Hepatocyte (in vitro differentiated cells): ENCODE data around the gene MDC1. TPM values are rescaled to one million over a fixed set of nuclear protein-coding genes. Genes with fewer than 3 reads are reported as not detected.
"Not testable (repeated sequence)": the region's sequence is repeated elsewhere in the genome, so short reads cannot be mapped to it uniquely, and the experiment has no call there.

Experiments
- DNase-seq: peaks from one replicate; pipeline ENCODE4 v3.0.0-alpha.2; 2016; ENCODE audit warnings: low spot score
- H2AFZ ChIP-seq: fragments of 200-600 bp; sonication (generic); 2 replicates; pipeline ENCODE4 v1.6.0; 2016; ENCODE audit warnings: antibody characterized with exemption, mild to moderate bottlenecking
- H3K27ac ChIP-seq: fragments of 200-600 bp; sonication (generic); 2 replicates; pipeline ENCODE4 v1.5.1; 2016; ENCODE audit warnings: mild to moderate bottlenecking
- H3K27me3 ChIP-seq: fragments of 200-600 bp; sonication (generic); 2 replicates; pipeline ENCODE4 v1.6.1; 2016
- H3K36me3 ChIP-seq: fragments of 200-600 bp; sonication (generic); replicated peaks from 2 replicates; pipeline ENCODE4 v1.5.1; 2016; ENCODE audit warnings: low read depth; ENCODE audit not compliant: insufficient read depth
- H3K4me1 ChIP-seq: fragments of 200-600 bp; sonication (generic); 2 replicates; pipeline ENCODE4 v1.5.1; 2016; ENCODE audit warnings: mild to moderate bottlenecking, moderate library complexity; ENCODE audit not compliant: insufficient read depth
- H3K4me2 ChIP-seq: fragments of 200-600 bp; sonication (generic); 2 replicates; pipeline ENCODE4 v1.6.0; 2016
- H3K4me3 ChIP-seq: fragments of 200-600 bp; sonication (generic); 2 replicates; pipeline ENCODE4 v1.5.1; 2016; ENCODE audit warnings: mild to moderate bottlenecking
- H3K79me2 ChIP-seq: fragments of 200-600 bp; sonication (generic); 2 replicates; pipeline ENCODE4 v1.6.0; 2017; ENCODE audit warnings: mild to moderate bottlenecking
- H3K9me2 ChIP-seq: fragments of 200-600 bp; sonication (generic); replicated peaks from 2 replicates; pipeline ENCODE4 v1.6.0; 2017; ENCODE audit warnings: mild to moderate bottlenecking; ENCODE audit not compliant: insufficient read depth
- H3K9me3 ChIP-seq: fragments of 200-600 bp; sonication (generic); 2 replicates; pipeline ENCODE4 v1.5.1; 2016; ENCODE audit warnings: low read depth, mild to moderate bottlenecking
- H4K20me1 ChIP-seq: fragments of 200-600 bp; sonication (generic); 2 replicates; pipeline ENCODE4 v1.6.0; 2016; ENCODE audit warnings: mild to moderate bottlenecking; ENCODE audit not compliant: insufficient read depth, poor library complexity, severe bottlenecking
- EZH2 ChIP-seq: fragments of 200-600 bp; sonication (generic); IDR thresholded peaks from 2 replicates; pipeline ENCODE4 v1.6.1; 2016; ENCODE audit warnings: antibody characterized with exemption, mild to moderate bottlenecking, borderline replicate concordance
- EZH2phosphoT487 ChIP-seq: fragments of 200-600 bp; sonication (generic); IDR thresholded peaks from one replicate; pipeline ENCODE4 v1.6.1; 2018; ENCODE audit warnings: antibody characterized with exemption, mild to moderate bottlenecking, low read depth, moderate library complexity; ENCODE audit not compliant: unreplicated experiment, severe bottlenecking
- WGBS: methylation state at CpG from one replicate; pipeline ENCODE4 v1.1.6; 2016; ENCODE audit warnings: low lambda C conversion rate; ENCODE audit errors: missing lambda C conversion rate; 5-methylcytosine and 5-hydroxymethylcytosine counted together
- polyA plus RNA-seq: library from polyadenylated mRNA; unstranded; fragments of >200 nt; fragmentation: Nextera tagmentation; extraction: Ambion mirVana; gene quantifications from 2 replicates; pipeline ENCODE4 v1.2.1, GENCODE V29; 2016
- total RNA-seq: library from RNA; depleted of rRNA; stranded (reverse); fragments of >200 nt; gene quantifications from 2 replicates; pipeline ENCODE4 v1.2.3, GENCODE V29; 2014
- TF ChIP-seq, protein P1 (sequence below): fragments of 200-600 bp; sonication (generic); IDR thresholded peaks from 2 replicates; pipeline ENCODE4 v1.5.1; 2016; ENCODE audit warnings: antibody characterized with exemption, mild to moderate bottlenecking; ENCODE audit not compliant: poor library complexity

MDC1 gene, protein sequence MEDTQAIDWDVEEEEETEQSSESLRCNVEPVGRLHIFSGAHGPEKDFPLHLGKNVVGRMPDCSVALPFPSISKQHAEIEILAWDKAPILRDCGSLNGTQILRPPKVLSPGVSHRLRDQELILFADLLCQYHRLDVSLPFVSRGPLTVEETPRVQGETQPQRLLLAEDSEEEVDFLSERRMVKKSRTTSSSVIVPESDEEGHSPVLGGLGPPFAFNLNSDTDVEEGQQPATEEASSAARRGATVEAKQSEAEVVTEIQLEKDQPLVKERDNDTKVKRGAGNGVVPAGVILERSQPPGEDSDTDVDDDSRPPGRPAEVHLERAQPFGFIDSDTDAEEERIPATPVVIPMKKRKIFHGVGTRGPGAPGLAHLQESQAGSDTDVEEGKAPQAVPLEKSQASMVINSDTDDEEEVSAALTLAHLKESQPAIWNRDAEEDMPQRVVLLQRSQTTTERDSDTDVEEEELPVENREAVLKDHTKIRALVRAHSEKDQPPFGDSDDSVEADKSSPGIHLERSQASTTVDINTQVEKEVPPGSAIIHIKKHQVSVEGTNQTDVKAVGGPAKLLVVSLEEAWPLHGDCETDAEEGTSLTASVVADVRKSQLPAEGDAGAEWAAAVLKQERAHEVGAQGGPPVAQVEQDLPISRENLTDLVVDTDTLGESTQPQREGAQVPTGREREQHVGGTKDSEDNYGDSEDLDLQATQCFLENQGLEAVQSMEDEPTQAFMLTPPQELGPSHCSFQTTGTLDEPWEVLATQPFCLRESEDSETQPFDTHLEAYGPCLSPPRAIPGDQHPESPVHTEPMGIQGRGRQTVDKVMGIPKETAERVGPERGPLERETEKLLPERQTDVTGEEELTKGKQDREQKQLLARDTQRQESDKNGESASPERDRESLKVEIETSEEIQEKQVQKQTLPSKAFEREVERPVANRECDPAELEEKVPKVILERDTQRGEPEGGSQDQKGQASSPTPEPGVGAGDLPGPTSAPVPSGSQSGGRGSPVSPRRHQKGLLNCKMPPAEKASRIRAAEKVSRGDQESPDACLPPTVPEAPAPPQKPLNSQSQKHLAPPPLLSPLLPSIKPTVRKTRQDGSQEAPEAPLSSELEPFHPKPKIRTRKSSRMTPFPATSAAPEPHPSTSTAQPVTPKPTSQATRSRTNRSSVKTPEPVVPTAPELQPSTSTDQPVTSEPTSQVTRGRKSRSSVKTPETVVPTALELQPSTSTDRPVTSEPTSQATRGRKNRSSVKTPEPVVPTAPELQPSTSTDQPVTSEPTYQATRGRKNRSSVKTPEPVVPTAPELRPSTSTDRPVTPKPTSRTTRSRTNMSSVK (N-terminal part only)
- total RNA-seq (3.3 and 8.7 TPM in 2 replicates), polyA plus RNA-seq (9.8 and 9.9 TPM in 2 replicates)

DNA sequence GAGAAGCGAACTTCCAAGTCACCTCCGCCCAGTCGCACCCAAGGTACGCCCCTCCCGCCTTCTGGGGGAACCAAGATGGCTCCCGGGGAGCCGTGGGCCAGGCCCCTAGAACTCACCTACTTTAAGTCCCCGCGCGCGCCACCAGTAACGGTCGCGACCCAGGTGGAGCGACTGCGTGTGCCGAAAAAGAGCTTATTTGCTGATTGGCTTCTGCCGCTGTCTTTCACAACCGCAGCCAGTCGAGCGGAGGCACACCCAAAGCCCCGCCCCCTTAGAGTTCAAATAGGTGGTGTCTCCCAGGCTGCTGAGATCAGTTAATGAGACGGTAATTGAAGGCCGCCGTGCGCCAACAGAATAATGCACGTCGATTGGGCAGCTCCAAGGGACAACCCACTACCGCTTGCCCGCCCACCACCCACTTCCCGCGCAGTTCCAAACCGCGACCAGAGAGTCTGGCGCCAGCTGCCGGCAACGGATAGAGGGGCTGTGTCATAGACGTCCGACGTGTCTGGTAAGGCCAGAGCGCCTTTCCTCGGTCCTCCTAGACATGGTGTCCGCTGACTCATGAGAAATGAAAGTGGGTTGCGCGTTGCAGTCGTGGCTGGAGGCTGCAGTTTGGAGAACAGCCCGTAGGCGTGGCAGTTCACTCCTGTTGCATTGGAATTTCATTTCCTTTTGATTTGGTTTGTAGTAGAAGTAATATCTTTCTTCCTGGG is at the start of gene MDC1:
Gene MDC1, minus strand, starts transcription at position 153 of the 716 bp plus-strand sequence. CDS start 2,106 bp downstream, outside the sequence.
- Histone ChIP-seq H3K36me3 (no peaks in the 10 kb centered on the region), H3K27ac (peak within 1 kb of the TSS; percentile 91), H3K9me2 (no peaks in the 10 kb centered on the region), H3K4me1 (peaks cover 9% of the 10 kb centered on the region), H3K9me3 (no peaks in the 10 kb centered on the region), H3K4me2 (peak within 1 kb of the TSS; percentile 80), H3K4me3 (peak within 1 kb of the TSS; percentile 25), H2AFZ (peak within 1 kb of the TSS; percentile 39), H3K27me3 (no peaks in the 10 kb centered on the region), H3K79me2 (peaks cover 34% of the 10 kb centered on the region), H4K20me1 (peaks cover 9% of the 10 kb centered on the region)
- DNase-seq = peak; percentile 99
- under 1% methylated on average over 48 of the region's 48 CpGs for WGBS
- TF ChIP-seq EZH2 = no peak
- TF ChIP-seq, protein P1, sequence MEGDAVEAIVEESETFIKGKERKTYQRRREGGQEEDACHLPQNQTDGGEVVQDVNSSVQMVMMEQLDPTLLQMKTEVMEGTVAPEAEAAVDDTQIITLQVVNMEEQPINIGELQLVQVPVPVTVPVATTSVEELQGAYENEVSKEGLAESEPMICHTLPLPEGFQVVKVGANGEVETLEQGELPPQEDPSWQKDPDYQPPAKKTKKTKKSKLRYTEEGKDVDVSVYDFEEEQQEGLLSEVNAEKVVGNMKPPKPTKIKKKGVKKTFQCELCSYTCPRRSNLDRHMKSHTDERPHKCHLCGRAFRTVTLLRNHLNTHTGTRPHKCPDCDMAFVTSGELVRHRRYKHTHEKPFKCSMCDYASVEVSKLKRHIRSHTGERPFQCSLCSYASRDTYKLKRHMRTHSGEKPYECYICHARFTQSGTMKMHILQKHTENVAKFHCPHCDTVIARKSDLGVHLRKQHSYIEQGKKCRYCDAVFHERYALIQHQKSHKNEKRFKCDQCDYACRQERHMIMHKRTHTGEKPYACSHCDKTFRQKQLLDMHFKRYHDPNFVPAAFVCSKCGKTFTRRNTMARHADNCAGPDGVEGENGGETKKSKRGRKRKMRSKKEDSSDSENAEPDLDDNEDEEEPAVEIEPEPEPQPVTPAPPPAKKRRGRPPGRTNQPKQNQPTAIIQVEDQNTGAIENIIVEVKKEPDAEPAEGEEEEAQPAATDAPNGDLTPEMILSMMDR = peak; percentile 2
- no peak for TF ChIP-seq EZH2phosphoT487

DNA sequence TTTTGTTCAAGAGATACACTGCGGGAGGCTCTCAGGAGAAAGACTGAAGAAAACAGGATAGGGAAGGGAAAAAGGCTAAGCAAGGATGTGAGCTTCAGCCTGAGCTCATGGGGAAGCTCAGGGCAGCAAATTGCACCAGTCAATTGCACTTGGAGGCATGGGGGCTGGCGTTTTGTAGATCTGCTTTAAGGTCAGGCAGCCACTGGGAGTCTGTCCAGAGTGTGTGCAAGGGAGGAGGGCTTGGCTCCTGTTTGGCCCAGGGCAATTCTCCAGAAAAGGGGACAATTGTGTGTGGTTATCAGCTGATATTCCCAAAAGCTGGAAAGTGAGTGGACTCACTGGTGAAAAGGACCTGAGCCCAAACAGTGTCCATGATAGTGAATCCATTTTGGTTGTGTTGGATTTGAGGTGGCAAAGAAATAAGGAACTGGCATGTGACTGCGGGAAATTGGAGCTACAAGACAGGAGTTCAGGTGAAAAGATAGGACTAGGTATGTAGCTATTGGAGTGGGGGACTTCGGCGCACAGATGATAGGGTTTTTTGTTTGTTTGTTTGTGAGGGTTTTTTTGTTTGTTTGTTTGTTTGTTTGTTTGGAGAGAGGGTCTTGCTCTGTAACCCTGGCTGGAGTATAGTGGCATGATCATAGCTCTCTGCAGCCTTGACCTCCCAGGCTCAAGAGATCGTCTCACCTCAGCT is 49.5 kb upstream of the MDC1 start:
- H2AFZ ChIP-seq = no peak overlapping the region
- no peaks in the 10 kb centered on the region for H3K9me2 ChIP-seq
- H3K4me1 ChIP-seq = peaks cover 42% of the 10 kb centered on the region
- no peaks in the 10 kb centered on the region for H3K27me3 ChIP-seq
- TF ChIP-seq EZH2phosphoT487 (no peak), EZH2 (no peak)
- TF ChIP-seq, protein P1 = no peak
- no peaks in the 10 kb centered on the region for H3K9me3 ChIP-seq
- no peak overlapping the region for H3K4me3 ChIP-seq
- H4K20me1 ChIP-seq = no peaks in the 10 kb centered on the region
- no peaks in the 10 kb centered on the region for H3K79me2 ChIP-seq
- H3K4me2 ChIP-seq = no peak overlapping the region
- no peak for DNase-seq
- no peaks in the 10 kb centered on the region for H3K36me3 ChIP-seq
- no peak overlapping the region for H3K27ac ChIP-seq
- 83% methylated on average over 6 of the region's 6 CpGs for WGBS

DNA sequence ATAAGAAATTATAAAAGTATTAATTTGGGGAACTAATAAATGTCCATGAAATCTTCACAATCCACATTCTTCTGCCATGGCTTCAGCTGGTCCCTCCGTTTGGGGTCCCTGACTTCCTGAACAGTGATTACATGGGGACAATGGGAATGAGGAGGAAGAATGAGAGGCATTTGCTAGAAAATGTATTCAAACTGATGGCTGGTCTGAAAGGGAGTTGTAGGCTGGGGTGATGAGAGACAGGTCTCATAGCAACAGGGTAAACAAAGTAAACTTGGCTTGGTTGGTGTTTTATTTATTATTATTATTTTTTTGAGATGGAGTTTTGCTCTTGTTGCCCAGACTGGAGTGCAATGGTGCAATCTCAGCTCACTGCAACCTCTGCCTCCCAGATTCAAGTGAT is 48.4 kb upstream of the MDC1 start:
- not testable (repeated sequence) for H3K9me2 ChIP-seq, H3K4me3 ChIP-seq, H3K4me2 ChIP-seq, H3K27me3 ChIP-seq, H3K79me2 ChIP-seq, H3K36me3 ChIP-seq, H4K20me1 ChIP-seq, DNase-seq, H3K9me3 ChIP-seq, H2AFZ ChIP-seq, H3K27ac ChIP-seq
- peaks cover 42% of the 10 kb centered on the region for H3K4me1 ChIP-seq
- WGBS = 75% methylated on average over 1 of the region's 1 CpG

DNA sequence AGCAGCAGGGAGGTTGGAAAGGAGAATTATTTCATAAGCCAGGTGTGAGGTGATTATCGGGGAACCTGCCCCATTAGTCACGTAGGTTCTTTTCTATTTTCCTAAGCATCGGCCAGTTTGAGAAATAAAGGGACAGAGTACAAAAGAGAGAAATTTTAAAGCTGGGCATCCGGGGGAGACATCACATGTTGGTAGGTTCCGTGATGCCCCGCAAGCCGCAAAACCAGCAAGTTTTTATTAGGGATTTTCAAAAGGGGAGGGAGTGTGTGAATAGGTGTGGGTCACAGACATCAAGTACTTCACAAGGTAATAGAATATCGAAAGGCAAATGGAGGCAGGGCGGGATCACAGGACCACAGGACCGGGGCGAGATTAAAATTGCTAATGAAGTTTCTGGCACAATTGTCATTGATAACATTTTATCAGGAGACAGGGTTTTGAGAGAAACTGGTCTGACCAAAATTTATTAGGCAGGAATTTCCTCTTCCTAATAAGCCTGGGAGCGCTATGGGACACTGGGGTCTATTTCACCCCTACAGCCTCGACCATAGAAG is 47.5 kb upstream of the MDC1 start:
- Histone ChIP-seq H3K4me1 (peaks cover 34% of the 10 kb centered on the region), H3K4me2 (peak overlapping the region; percentile 53), H3K27ac (peak overlapping the region; percentile 94)
- WGBS = 27% methylated on average over 13 of the region's 13 CpGs
- not testable (repeated sequence) for H3K9me2 ChIP-seq, H3K4me3 ChIP-seq, H2AFZ ChIP-seq, H3K9me3 ChIP-seq, H3K36me3 ChIP-seq, H3K79me2 ChIP-seq, DNase-seq, H3K27me3 ChIP-seq, H4K20me1 ChIP-seq
